Colon (tissue), 2 donors: Measurements from ENCODE around the gene S100PBP.
"Not testable (repeated sequence)": the region's sequence is repeated elsewhere in the genome, so short reads cannot be mapped to it uniquely, and the experiment has no call there.

Source experiments
- FAIRE-seq: peaks from 2 replicates; lab custom pipeline; 2012; peaks lifted over from hg19 to GRCh38; lab: Jason Lieb, UNC
- donor health status: control.
- donor health status: control.

S100PBP gene

DNA sequence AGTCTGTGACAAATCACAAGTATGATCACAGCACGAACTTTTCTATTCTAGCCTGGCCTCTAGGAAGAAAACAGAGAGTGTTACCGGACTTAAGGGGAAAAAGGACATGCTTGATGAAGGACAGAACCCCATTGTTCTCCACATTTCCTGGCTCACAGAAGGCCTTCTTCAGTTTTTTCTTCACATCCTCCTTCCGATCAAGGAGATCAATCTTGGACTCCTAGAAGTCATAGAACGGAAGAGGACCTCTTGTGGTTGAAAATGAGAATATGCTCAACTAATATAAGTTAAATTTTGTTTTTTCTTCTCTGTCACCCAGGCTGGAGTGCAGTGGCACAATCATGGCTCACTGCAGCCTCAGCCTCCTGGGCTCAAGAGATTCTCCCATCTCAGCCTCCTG lies 30.6 kb upstream of the S100PBP start:
- FAIRE-seq = no peak

DNA sequence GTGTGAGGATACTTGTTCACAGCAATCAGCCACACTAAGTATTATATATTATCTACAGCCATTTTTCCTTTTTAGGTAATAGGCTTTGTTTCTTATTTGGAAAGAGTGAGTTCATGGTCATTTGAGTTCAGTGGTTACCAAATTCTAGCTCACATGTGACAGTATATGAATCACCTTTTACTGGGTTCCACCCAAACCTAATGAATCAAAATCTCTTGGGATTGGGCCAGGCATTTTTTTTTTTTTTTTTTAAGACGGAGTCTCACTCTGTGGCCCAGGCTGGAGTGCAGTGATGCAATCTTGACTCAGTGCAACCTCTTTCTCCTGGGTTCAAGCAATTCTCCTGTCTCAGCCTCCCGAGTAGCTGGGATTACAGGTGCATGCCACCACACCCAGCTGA lies 28.1 kb upstream of the S100PBP start:
- FAIRE-seq = not testable (repeated sequence)

DNA sequence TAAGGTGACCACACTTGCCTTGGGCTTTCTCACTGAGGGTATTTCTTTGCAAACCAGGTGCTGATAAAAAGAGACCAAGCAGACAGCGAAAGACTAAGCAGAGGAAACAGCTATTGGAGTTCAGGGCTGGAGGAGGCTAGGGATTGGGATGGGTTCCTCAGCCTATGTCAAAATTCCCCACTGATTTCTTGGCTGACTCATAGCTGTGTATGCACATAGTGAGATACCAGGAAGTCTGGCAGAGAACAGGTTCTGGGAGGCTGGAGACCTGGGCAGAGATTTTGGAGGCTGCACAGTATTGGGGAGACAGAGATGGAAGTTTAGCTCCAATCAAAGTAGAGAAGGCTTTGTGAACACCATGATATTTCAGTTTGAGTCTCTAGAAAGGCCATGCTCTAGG lies 25.6 kb upstream of the S100PBP start:
- no peak for FAIRE-seq

DNA sequence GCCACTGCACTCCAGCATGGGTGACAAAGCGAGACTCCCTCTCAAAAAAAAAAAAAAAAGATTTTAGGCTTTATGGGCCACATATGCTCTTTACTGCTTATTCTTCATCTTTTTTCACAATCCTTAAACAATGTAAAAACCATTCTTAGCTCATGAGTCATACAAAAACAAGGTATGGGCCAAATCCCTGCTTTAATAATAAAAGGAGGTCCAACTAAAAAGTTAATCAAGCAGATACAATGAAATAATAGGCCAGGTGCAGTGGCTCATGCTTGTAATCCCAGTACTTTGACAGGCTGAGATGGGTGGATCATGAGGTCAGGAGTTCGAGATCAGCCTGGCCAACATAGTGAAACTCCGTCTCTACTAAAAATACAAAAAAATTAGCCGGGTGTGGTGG lies 21.7 kb upstream of the S100PBP start:
- FAIRE-seq = not testable (repeated sequence)

DNA sequence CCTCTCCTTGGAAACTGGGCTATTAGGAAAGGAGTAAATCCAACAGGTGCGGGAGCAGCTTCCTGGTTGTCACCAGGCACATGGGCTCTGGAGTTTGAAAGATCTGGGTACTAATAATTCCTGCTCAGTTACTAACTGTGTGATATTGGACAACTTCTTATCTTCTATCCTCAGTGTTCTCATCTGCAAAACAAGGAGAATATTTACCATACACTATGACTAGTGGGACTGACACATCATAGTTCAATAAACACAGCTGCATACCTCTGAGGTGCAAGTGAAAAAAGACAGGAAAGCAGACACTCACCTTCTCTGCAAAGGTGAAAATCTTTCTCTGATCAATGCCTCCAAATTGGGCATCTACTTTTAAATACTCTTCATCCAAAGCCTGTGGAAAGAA lies 20.0 kb upstream of the S100PBP start:
- FAIRE-seq = no peak

DNA sequence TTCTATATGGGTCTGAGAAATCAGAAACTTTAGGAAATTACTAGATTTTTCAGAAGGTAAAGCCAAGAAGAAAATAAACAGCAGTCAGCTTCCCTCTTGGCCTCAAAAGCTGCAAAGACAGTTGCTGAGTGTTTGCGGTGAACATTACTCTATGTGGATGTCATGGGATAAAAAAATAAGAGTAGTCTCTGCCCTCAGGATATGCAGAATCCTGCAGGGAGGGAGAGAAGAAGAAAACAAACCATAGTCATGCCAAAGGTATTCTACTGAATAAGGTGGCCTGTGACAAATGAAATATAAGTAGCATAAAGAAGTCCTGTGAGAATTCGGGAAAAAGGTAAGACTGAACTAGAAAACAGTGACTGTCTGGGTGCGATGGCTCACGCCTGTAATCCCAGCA lies 19.3 kb upstream of the S100PBP start:
- FAIRE-seq = no peak

DNA sequence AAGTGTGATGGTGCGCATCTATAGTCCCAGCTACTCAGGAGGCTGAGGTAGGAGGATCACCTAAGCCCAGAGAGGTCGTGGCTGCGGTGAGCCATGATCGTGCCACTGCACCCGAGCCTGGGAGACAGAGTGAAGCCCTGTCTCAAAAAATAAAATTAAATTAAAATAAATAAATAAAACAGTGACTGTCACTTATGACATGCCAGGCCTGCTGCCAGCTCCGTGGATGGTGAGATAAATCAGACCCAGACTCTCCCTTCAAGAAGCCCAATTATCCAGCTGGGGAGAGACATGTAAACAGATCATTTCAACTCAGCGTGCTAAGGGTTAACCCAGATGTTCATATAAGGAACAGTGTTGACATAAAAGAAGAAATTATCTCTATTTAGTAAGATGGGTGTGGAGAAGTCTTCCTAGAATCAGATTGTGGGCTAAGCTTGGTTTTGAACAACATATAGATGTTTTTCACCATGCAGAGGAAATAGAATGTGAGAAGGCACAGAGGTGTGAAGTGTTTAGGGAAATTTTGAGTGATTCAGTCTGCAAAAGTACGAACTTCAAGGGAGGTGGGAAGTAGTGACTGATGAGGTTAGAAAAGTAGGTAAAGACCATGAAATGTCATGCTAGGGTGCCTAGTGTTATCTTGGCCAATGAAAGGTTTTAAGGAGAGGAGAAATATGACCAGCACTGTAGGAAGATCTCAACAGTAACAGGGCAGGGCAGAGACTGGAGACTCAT lies 18.6 kb upstream of the S100PBP start:
- FAIRE-seq = no peak

DNA sequence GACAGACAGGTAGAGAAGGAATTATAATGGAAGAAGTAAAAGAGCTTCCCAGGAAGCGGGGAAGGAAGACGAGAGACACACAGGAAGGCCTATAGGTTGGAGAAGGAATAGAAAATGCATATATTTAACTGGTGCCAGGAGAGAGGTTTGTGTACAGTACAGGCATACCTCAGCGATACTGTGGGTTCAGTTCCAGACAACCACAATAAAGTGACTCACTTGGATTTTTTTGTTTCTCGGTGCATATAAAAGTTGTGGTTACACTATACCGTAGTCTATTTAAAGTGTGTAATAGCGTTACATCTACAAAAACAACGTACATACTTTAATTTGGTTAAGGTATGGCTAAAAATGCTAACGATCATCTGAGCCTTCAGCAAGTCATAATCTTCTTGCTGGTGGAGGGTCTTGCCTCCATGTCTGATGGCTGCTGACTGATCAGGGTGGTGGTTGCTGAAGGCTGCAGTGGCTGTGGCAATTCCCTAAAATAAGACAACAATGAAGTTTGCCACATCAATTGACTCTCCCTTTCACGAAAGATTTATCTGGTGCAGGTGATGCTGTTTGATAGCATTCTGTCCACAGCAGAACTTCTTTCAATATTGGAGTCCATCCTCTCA lies 16.2 kb upstream of the S100PBP start:
- no peak for FAIRE-seq

DNA sequence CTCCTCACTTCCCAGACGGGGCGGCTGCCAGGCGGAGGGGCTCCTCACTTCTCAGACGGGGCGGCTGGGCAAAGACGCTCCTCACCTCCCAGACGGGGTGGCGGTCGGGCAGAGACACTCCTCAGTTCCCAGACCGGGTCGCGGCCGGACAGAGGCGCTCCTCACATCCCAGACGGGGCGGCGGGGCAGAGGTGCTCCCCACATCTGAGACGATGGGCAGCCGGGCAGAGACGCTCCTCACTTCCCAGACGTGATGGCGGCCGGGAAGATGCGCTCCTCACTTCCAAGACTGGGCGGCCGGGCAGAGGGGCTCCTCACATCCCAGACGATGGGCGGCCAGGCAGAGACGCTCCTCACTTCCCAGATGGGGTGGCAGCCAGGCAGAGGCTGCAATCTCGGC lies 13.0 kb upstream of the S100PBP start:
- FAIRE-seq = not testable (repeated sequence)

DNA sequence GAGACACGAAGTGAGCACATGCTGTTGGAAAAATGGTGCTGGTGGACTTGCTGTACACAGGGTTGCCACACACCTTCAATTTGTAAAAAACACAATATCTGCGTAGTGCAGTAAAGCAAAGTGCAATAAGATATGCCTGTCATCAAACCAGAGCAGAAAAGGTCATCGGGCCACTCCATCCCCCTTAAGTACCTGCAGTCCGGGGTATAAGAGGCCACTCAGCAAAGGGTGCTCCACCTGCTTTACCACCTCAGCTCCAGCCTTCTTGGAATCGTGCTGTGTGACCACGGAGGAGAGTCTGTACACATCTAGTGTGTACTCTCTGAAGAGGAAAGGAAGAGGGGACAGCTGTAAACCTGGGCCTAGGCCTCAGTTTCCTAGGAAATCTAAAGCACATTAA lies 11.2 kb upstream of the S100PBP start:
- no peak for FAIRE-seq

DNA sequence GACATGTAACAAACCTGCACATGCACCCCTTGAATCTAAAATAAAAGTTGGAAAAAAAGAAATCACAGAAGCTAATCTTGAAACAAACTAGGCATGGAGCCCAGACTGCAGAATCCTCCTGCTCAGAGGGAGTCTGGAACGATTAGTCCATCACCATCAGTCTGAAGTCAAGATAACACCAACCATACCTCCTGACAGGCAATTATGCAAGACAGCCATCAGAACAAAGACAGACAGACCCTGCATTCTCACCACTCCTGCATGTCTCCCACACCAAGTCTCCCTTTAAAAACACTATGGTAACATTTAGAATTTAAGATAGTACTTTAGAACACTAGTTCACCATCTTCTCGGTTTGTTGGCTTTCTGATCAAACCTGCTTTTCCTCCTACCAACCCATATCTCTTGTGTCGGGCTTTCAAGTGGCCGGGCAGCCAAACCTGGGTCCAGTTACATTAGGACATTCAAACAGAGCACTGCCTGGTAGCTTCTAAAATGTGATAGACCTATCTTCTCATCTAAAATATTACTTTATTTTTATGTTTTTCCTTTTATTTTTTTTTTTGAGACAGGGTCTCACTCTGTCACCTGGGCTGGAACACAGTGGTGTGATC lies 10.4 kb upstream of the S100PBP start:
- no peak for FAIRE-seq

DNA sequence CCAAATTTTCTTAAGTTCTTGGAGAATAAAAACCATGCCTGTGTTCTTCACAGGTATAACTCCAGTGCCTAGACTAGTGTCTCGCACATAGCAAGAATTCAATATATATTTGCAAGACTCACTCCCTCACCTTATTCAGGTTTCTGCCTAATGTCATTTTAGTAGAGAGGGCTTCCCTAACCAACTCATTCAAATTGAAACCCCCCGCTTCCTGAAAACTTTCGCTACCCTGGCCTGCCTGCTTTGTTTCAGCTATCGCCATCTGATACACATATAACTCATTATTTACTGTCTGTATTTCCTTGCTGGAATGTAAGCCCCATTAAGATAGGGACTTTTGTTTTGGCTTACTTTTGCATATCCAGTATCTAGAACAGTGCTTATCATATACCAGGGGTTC lies 8.9 kb upstream of the S100PBP start:
- FAIRE-seq = no peak

DNA sequence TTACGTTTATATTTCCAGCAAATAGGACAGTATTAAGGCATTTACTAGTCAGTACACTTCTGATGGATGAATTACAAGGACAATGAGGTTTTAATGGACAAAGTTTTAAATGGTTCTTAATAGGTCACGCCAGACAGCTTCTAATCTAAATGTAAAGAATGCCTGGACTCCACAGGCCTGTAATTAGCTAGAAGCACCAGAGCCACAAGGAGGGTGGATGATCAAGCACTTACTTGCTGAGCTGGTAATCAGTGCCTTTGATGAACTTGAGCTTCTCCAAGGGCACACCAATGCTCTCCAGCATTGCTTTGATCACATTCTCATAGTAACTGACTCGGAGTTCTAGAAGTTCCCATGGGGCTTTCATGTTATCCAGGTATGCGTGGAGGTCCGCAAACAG lies 7.1 kb upstream of the S100PBP start:
- FAIRE-seq = no peak

DNA sequence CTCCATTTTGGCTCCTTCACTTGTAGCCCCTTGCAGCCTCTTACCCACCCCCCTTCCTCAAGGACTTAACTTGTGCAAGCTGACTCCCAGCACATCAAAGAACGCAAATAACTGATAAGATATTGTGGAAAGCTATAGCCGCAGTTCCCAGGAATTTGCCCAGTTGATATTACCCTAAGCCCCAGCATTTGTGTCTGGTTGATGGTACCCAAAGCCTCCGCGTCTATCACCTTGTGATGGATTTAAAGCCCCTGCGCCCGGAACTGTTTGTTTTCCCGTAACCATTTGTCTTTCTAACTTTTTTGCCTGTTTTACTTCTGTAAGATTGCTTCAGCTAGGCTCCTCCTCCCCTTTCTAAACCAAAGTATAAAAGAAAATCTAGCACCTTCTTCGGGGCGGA lies 6.2 kb upstream of the S100PBP start:
- no peak for FAIRE-seq

DNA sequence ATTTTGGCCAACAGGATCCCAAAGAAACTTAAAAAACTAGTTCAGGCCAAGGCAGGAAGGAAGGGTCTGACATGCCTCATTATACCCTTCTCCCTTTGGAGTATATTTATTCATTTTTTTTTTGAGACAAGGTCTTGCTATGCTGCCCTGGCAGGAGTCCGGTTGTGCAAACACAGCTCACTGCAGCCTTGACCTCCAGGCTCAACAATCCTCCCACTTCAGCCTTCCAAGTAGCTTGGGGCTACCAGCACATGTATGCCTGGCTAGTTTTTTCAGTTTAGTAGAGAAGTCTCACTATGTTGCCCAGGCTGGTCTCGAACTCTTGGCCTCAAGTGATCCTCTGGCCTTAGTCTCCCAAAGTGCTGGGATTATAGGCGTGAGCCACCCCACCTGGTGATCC lies 5.5 kb upstream of the S100PBP start:
- no peak for FAIRE-seq

DNA sequence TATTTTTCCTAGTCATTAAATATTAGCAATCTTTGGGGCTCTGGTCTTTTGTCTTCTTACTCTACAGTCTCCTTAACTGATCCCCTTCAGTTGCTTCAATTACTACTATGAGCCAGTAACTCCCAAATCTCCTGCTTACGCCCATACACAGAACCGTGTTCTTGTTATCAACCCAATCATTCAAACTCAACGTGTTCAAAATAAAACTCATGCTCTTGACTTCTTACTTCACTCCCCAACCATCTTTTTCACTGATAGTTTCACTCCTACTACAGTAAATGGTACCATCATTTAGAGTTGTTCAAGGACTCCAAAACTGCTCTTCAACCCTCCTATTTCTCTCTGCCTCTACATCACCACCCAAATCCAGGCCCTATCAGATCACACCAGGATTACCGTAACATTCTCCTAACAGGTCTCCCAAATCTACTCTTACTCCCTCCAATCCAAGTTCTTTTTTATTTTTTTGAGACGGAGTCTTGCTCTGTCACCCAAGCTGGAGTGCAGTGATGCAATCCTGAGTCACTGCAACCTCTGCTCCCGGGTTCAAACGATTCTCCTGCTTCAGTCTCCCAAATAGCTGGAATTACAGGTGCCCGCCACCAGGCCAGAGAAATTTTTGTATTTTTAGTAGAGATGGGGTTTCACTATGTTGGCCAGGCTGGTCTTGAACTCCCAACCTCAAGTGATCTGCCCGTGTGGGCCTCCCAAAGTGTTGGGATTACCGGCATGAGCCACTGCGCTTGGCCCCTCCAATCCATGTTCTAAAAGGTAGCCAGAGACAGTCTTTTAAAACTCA lies 3.3 kb upstream of the S100PBP start:
- FAIRE-seq = no peak

DNA sequence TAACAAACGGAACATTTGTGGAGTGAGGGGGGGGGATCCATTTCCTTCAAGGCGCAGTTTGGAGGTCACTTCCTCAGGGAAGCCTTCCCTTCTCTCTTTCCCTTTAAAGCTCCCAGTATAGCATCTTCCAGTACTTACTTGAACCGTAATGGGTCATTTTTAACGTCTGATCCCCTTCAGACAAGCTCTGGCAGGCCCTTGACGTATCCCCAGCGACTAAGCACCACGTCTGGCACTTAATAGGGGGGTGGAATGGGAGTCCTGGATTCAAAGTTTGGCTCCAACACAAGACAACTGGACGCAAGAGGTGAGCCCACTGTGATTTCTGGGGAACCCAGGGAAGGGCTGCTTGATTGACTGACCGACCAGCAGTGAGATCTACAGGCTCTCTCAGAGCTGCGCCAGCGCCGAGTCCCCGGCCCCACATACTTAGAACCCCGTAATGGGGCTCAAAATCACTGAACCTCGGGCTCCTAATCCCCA lies 736 bp upstream of the S100PBP start:
- FAIRE-seq = no peak

DNA sequence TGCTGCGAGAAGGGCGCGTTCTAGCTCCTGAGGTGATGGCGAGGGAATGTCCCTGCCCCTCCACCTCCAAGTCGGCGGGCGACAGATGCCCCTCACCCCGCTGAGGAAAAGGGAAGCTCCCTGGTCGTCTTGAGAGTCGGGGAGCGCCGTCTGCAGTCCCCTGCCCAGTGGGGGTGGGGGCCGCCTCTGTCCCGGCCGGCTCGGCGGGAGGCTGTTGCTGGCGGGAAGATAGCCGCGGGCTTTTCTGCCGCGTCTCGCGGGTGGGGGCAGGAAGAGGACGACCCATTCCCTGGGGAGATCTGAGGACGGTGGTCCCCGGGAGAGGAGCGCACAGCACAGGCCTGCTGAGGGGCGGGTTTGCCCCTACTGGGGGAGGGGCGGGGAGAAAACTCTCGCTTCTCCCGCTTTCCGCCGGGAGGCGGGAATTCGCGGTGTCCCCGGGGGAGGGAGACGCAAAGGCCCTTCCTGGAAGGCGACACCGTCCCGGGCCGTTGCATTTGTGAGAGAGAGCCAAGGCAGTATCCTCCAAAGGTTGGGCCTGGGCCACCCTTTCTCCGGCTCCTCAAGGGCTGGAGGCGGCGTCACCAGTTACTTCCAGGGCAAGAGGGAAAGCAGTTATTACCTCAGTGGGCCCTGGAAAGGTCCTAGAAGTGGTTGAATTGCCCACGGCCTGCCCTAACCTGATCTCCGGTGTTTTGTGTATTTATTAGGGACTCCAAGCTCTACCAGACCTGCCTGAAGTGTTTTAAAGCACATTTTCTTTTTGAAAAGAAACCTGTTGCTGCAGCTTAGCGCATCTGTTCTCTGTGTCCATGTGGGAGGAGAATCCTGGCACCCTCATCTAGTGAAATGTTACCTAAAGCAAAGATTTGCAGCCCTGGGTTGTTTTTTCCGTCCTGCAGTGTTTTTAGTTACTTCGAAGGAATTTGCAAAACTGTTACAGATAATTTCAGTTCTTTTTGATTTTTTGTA lies 648 bp downstream of the S100PBP start:
- no peak for FAIRE-seq

DNA sequence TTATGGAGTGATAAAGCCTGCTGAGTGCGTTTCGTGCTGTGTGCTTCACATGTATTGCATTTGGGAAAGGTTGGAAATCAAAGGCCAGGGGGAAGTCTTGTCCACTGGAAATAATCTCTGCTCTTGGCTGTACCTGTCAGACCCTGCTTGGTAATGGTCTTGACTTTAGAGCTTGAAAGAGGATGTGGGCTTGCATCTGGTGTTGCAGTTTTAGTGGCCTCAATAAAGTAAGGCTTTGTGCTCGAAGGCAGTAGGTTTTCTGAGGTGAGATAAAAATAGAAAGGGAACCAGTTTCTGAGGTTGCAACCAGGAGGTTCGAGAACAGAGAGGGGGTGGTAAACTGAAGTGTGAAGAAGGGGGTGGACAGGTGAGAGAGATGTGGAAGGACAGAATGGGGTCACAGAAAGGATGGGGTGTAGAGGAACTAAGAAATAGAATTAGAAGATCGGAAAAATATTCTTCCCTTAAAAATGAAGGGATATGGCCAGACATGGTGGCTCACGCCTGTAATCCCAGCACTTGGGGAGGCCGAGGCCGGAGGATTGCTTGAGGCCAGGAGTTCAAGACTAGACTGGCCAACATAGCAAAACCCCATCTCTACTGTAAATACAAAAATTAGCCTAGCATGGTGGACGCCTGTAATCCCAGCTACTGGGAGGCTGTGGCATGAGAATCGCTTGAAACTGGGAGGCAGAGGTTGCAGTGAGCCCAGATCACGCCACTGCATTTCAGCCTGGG lies 1.5 kb downstream of the S100PBP start:
- FAIRE-seq = no peak

DNA sequence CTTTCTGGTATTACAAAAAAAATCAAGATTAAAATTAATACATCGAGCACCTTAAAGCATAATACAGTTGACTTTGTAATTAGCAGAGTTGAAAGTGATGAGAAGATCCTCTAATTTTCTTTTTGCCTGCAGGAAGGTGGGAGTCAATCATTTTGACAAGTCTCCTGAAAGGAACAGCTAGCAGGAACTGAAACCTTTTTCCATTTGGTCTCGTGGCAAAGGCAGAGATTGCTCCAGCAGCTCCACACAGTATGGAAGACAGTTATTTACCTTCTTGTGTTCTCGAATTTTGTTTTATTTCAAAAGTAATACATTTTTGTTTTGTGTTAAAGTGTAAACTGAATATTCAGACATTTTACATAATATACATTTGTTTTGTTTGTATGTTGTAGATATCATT lies 7.7 kb downstream of the S100PBP start:
- no peak for FAIRE-seq

DNA sequence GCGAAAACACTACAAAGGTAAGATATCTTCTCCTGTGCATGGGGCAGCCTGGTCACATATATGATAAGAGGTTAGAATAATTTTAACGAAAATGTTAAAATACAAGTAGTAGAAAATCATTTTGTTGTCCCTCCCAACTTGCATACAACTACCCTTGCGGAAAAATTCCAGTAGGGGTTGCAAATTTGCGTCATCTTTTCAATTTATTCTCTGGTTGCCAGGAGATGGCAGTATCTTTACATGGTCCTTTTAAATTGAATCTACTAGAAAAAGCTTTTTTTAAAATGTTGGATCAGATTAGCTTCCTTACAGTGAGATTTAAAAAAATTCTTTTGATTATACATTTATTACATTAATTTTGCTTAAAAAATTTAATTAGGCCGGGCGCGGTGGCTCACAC lies 10.9 kb downstream of the S100PBP start:
- FAIRE-seq = no peak
